GM23338 (cell line): ENCODE results near the gene LRRD1. TPM values are rescaled to one million over a fixed set of nuclear protein-coding genes. Genes with fewer than 3 reads are reported as not detected.
"Not testable (repeated sequence)": the region's sequence is repeated elsewhere in the genome, so short reads cannot be mapped to it uniquely, and the experiment has no call there.

Experiments
- ATAC-seq: fragments of 200-7000 bp; cut with Tn5 transposase; 3 replicates; pipeline ENCODE4 v1.9.1; 2020
- DNase-seq: peaks from one replicate; pipeline ENCODE4 v3.0.0-alpha.2; 2015; ENCODE audit warnings: low spot score
- H2AFZ ChIP-seq: fragments of 200-600 bp; sonication (generic); 2 replicates; pipeline ENCODE4 v1.8.0; 2016; ENCODE audit warnings: antibody characterized with exemption, mild to moderate bottlenecking, moderate library complexity
- H3F3A ChIP-seq: fragments of 200-600 bp; sonication (generic); replicated peaks from 2 replicates; pipeline ENCODE4 v1.8.0; 2017; ENCODE audit warnings: antibody characterized with exemption, mixed run types, low read depth
- H3K27ac ChIP-seq: fragments of 200-600 bp; sonication (generic); 2 replicates; pipeline ENCODE4 v1.6.1; 2016; ENCODE audit warnings: low read depth
- H3K27me3 ChIP-seq: fragments of 200-600 bp; sonication (generic); 2 replicates; pipeline ENCODE4 v1.8.0; 2016; ENCODE audit warnings: mild to moderate bottlenecking, mixed run types, moderate library complexity; ENCODE audit not compliant: insufficient read depth
- H3K36me3 ChIP-seq: fragments of 200-600 bp; sonication (generic); 2 replicates; pipeline ENCODE4 v1.8.0; 2016; ENCODE audit warnings: mild to moderate bottlenecking; ENCODE audit not compliant: insufficient read depth
- H3K4me1 ChIP-seq: fragments of 200-600 bp; sonication (generic); 2 replicates; pipeline ENCODE4 v1.8.0; 2016; ENCODE audit warnings: mild to moderate bottlenecking, moderate library complexity; ENCODE audit not compliant: insufficient read depth
- H3K4me2 ChIP-seq: fragments of 200-600 bp; sonication (generic); 2 replicates; pipeline ENCODE4 v1.7.1; 2017; ENCODE audit warnings: mixed run types
- H3K4me3 ChIP-seq: fragments of 200-600 bp; sonication (generic); 2 replicates; pipeline ENCODE4 v1.6.1; 2016; ENCODE audit warnings: mixed run types
- H3K79me2 ChIP-seq: fragments of 200-600 bp; sonication (generic); replicated peaks from 2 replicates; pipeline ENCODE4 v1.8.0; 2017; ENCODE audit warnings: mild to moderate bottlenecking; ENCODE audit not compliant: insufficient read depth
- H3K9me2 ChIP-seq: fragments of 200-600 bp; sonication (generic); 2 replicates; pipeline ENCODE4 v1.8.0; 2017; ENCODE audit not compliant: insufficient read depth
- H4K20me1 ChIP-seq: fragments of 200-600 bp; sonication (generic); replicated peaks from 2 replicates; pipeline ENCODE4 v1.8.0; 2017; ENCODE audit warnings: mild to moderate bottlenecking; ENCODE audit not compliant: insufficient read depth
- H3K27ac Mint-ChIP-seq: 2 replicates; pipeline ENCODE4 v1.8.0; 2020; ENCODE audit warnings: inconsistent platforms, mild to moderate bottlenecking, moderate library complexity, mixed read lengths
- H3K27me3 Mint-ChIP-seq: 3 replicates; pipeline ENCODE4 v1.8.0; 2022; ENCODE audit warnings: low read depth, mild to moderate bottlenecking, moderate library complexity, mixed read lengths, inconsistent platforms; ENCODE audit not compliant: insufficient read depth, poor library complexity
- H3K36me3 Mint-ChIP-seq: 3 replicates; pipeline ENCODE4 v1.8.0; 2021; ENCODE audit warnings: low read depth, mild to moderate bottlenecking, inconsistent platforms, moderate library complexity, mixed read lengths
- H3K4me1 Mint-ChIP-seq: 3 replicates; pipeline ENCODE4 v1.8.0; 2020; ENCODE audit warnings: mild to moderate bottlenecking, inconsistent platforms, mixed read lengths
- H3K4me3 Mint-ChIP-seq: 3 replicates; pipeline ENCODE4 v1.8.0; 2021; ENCODE audit warnings: moderate library complexity, mild to moderate bottlenecking, inconsistent platforms, mixed read lengths
- H3K9me3 Mint-ChIP-seq: 3 replicates; pipeline ENCODE4 v1.8.0; 2020; ENCODE audit warnings: moderate library complexity, mild to moderate bottlenecking, inconsistent platforms, mixed read lengths
- CREB1 ChIP-seq: fragments of 250-450 bp; sonication (Bioruptor Pico); IDR thresholded peaks from 2 replicates; pipeline ENCODE4 v1.5.0; 2020; ENCODE audit warnings: low read depth, mild to moderate bottlenecking, moderate library complexity
- JUNB ChIP-seq: IDR thresholded peaks from one replicate; pipeline ENCODE4 v1.6.1; 2016; ENCODE audit warnings: antibody characterized with exemption; ENCODE audit not compliant: unreplicated experiment
- POLR2AphosphoS5 ChIP-seq: IDR thresholded peaks from 2 replicates; pipeline ENCODE4 v1.6.1; 2016; ENCODE audit warnings: antibody characterized with exemption, low read depth
- STAT1 ChIP-seq: IDR thresholded peaks from one replicate; pipeline ENCODE4 v1.6.1; 2016; ENCODE audit warnings: antibody characterized with exemption; ENCODE audit not compliant: unreplicated experiment
- polyA plus RNA-seq: library from polyadenylated mRNA; unstranded; fragments of >200 nt; fragmentation: Nextera tagmentation; extraction: Ambion mirVana; gene quantifications from 2 replicates; pipeline ENCODE4 v1.2.1, GENCODE V29; 2016
- total RNA-seq: library from RNA; depleted of rRNA; stranded (reverse); fragments of >200 nt; shearing (Covaris generic); gene quantifications from 2 replicates; pipeline ENCODE4 v1.2.3, GENCODE V29; 2014
- TF ChIP-seq, protein P1 (sequence below): IDR thresholded peaks from one replicate; pipeline ENCODE4 v1.6.1; 2018; ENCODE audit warnings: antibody characterized with exemption; ENCODE audit not compliant: unreplicated experiment
- TF ChIP-seq, protein P2 (sequence below): fragments of 250-450 bp; sonication (Bioruptor Pico); IDR thresholded peaks from 2 replicates; pipeline ENCODE4 v1.5.0; 2020; ENCODE audit warnings: mild to moderate bottlenecking, moderate library complexity

LRRD1 gene
- total and polyA plus RNA-seq, 2 experiments from 2014 or later, result 0.11 TPM; not detected in 1

DNA sequence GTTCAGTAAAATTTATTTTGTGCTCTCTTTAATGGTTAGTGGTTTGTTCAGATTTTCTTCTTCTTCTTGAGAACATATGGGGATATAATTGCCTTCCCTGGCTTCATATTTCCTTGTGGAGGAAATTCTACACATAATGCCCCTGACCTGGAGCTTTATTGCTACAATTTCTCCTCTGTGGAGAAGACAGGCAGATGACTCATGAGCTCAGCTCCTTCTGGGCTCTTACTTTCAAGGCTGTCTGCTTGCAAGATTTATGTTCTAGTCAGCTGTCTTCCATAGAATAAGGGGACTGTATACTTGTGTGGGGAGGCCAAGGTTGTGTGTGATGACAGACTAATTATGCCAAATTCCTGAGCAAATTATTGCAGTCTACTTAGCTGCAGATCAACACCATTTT lies 1.6 kb downstream of the LRRD1 start (continued):
- TF ChIP-seq, protein P1, sequence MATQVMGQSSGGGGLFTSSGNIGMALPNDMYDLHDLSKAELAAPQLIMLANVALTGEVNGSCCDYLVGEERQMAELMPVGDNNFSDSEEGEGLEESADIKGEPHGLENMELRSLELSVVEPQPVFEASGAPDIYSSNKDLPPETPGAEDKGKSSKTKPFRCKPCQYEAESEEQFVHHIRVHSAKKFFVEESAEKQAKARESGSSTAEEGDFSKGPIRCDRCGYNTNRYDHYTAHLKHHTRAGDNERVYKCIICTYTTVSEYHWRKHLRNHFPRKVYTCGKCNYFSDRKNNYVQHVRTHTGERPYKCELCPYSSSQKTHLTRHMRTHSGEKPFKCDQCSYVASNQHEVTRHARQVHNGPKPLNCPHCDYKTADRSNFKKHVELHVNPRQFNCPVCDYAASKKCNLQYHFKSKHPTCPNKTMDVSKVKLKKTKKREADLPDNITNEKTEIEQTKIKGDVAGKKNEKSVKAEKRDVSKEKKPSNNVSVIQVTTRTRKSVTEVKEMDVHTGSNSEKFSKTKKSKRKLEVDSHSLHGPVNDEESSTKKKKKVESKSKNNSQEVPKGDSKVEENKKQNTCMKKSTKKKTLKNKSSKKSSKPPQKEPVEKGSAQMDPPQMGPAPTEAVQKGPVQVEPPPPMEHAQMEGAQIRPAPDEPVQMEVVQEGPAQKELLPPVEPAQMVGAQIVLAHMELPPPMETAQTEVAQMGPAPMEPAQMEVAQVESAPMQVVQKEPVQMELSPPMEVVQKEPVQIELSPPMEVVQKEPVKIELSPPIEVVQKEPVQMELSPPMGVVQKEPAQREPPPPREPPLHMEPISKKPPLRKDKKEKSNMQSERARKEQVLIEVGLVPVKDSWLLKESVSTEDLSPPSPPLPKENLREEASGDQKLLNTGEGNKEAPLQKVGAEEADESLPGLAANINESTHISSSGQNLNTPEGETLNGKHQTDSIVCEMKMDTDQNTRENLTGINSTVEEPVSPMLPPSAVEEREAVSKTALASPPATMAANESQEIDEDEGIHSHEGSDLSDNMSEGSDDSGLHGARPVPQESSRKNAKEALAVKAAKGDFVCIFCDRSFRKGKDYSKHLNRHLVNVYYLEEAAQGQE, result no peak

DNA sequence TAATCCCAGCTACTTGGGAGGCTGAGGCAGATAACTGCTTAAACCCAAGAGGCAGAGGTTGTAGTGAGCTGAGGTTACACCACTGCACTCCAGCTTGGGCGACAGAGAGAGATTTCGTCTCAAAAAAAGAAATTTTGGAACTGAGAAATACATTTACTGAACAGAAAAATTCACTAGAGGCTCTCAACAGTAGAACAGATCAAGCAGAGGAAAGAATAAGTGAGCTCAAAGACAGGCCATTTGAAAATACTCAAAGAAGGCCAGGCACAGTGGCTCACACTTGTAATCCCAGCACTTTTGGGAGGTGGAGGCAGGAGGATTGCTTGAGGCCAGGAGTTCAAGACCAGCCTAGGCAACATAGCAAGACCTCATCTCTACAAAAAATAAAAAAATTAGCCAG lies 9.4 kb downstream of the LRRD1 start:
- not testable (repeated sequence) for H3K27me3 ChIP-seq, H3K4me1 ChIP-seq, H3K79me2 ChIP-seq, H3K4me1 Mint-ChIP-seq, H3K4me3 ChIP-seq, H3K9me3 Mint-ChIP-seq, H3K27ac ChIP-seq, H2AFZ ChIP-seq, DNase-seq, H3K27me3 Mint-ChIP-seq, H3K9me2 ChIP-seq, H3K4me2 ChIP-seq, H3K36me3 Mint-ChIP-seq, H3K27ac Mint-ChIP-seq, H3F3A ChIP-seq, H3K36me3 ChIP-seq, H3K4me3 Mint-ChIP-seq, H4K20me1 ChIP-seq, ATAC-seq

DNA sequence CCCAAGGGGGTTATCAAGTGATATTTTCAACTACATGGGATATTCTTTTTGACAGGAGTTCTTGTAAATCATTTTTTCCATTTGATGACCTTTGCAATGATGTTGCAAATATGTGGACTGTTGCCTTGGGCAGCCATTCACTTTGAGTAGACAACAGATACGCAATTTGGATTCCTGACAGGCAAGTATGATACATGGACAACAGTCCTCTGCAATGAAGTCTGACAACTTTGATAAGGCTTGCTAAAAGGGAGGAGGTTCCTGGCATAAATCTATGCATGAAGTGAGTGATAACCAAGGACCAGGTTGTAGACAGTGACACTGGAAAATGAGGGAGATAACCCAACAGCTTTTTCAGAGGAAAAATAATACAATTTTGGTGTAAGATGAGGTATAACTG lies 17.7 kb downstream of the LRRD1 start:
- DNase-seq (no peak), ATAC-seq (no peak)
- TF ChIP-seq STAT1, result no peak
- TF ChIP-seq, protein P2, sequence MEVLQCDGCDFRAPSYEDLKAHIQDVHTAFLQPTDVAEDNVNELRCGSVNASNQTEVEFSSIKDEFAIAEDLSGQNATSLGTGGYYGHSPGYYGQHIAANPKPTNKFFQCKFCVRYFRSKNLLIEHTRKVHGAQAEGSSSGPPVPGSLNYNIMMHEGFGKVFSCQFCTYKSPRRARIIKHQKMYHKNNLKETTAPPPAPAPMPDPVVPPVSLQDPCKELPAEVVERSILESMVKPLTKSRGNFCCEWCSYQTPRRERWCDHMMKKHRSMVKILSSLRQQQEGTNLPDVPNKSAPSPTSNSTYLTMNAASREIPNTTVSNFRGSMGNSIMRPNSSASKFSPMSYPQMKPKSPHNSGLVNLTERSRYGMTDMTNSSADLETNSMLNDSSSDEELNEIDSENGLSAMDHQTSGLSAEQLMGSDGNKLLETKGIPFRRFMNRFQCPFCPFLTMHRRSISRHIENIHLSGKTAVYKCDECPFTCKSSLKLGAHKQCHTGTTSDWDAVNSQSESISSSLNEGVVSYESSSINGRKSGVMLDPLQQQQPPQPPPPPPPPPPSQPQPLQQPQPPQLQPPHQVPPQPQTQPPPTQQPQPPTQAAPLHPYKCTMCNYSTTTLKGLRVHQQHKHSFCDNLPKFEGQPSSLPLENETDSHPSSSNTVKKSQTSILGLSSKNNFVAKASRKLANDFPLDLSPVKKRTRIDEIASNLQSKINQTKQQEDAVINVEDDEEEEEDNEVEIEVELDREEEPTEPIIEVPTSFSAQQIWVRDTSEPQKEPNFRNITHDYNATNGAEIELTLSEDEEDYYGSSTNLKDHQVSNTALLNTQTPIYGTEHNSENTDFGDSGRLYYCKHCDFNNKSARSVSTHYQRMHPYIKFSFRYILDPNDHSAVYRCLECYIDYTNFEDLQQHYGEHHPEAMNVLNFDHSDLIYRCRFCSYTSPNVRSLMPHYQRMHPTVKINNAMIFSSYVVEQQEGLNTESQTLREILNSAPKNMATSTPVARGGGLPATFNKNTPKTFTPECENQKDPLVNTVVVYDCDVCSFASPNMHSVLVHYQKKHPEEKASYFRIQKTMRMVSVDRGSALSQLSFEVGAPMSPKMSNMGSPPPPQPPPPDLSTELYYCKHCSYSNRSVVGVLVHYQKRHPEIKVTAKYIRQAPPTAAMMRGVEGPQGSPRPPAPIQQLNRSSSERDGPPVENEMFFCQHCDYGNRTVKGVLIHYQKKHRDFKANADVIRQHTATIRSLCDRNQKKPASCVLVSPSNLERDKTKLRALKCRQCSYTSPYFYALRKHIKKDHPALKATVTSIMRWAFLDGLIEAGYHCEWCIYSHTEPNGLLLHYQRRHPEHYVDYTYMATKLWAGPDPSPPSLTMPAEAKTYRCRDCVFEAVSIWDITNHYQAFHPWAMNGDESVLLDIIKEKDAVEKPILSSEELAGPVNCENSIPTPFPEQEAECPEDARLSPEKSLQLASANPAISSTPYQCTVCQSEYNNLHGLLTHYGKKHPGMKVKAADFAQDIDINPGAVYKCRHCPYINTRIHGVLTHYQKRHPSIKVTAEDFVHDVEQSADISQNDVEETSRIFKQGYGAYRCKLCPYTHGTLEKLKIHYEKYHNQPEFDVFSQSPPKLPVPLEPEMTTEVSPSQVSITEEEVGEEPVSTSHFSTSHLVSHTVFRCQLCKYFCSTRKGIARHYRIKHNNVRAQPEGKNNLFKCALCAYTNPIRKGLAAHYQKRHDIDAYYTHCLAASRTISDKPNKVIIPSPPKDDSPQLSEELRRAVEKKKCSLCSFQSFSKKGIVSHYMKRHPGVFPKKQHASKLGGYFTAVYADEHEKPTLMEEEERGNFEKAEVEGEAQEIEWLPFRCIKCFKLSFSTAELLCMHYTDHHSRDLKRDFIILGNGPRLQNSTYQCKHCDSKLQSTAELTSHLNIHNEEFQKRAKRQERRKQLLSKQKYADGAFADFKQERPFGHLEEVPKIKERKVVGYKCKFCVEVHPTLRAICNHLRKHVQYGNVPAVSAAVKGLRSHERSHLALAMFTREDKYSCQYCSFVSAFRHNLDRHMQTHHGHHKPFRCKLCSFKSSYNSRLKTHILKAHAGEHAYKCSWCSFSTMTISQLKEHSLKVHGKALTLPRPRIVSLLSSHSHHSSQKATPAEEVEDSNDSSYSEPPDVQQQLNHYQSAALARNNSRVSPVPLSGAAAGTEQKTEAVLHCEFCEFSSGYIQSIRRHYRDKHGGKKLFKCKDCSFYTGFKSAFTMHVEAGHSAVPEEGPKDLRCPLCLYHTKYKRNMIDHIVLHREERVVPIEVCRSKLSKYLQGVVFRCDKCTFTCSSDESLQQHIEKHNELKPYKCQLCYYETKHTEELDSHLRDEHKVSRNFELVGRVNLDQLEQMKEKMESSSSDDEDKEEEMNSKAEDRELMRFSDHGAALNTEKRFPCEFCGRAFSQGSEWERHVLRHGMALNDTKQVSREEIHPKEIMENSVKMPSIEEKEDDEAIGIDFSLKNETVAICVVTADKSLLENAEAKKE, result no peak
- no peak for TF ChIP-seq JUNB
- TF ChIP-seq CREB1 (CRISPR knock-in tag), result no peak
- no peak for TF ChIP-seq POLR2AphosphoS5
- Mint-ChIP-seq H3K27me3 (no peaks in the 10 kb centered on the region), H3K36me3 (no peaks in the 10 kb centered on the region), H3K27ac (no peak overlapping the region), H3K9me3 (no peaks in the 10 kb centered on the region), H3K4me1 (no peaks in the 10 kb centered on the region), H3K4me3 (no peak overlapping the region)
- Histone ChIP-seq H2AFZ (no peak overlapping the region), H3K79me2 (no peaks in the 10 kb centered on the region), H3K27me3 (no peaks in the 10 kb centered on the region), H3K36me3 (no peaks in the 10 kb centered on the region), H3K4me3 (no peak overlapping the region), H3K4me1 (no peaks in the 10 kb centered on the region), H3K4me2 (no peak overlapping the region), H3K27ac (no peak overlapping the region), H4K20me1 (no peaks in the 10 kb centered on the region), H3F3A (no peaks in the 10 kb centered on the region), H3K9me2 (no peaks in the 10 kb centered on the region)
